Measurements from ENCODE around the gene GPR152. TPM values are rescaled to one million over a fixed set of nuclear protein-coding genes. Genes with fewer than 3 reads are reported as not detected.

The GPR152 gene
- total and polyA plus RNA-seq, 2 of the 8 experiments (the other 6 are each of a cell fraction or from before 2014, with no cell fraction given): not detected

- TF ChIP-seq SIX5 (IDR thresholded peaks at IDR 0.05; ENCODE audit: low read depth, low read length) (no peak), TBP (IDR thresholded peaks at IDR 0.05; ENCODE audit: low read depth, low read length) (no peak)
These were observed 2.5 kb upstream of the GPR152 start, which contains the start of gene CABP4 (continued) for GRCh38 chr11:67455054-67455453.

Measured in H1 (cell line).